T follicular helper cell (primary cell): ENCODE measurements around the gene ABCF3.

Experiments used
- DNase-seq: peaks from one replicate; pipeline ENCODE4 v3.0.0-alpha.2; 2020; ENCODE audit warnings: low read depth

The ABCF3 gene

DNA sequence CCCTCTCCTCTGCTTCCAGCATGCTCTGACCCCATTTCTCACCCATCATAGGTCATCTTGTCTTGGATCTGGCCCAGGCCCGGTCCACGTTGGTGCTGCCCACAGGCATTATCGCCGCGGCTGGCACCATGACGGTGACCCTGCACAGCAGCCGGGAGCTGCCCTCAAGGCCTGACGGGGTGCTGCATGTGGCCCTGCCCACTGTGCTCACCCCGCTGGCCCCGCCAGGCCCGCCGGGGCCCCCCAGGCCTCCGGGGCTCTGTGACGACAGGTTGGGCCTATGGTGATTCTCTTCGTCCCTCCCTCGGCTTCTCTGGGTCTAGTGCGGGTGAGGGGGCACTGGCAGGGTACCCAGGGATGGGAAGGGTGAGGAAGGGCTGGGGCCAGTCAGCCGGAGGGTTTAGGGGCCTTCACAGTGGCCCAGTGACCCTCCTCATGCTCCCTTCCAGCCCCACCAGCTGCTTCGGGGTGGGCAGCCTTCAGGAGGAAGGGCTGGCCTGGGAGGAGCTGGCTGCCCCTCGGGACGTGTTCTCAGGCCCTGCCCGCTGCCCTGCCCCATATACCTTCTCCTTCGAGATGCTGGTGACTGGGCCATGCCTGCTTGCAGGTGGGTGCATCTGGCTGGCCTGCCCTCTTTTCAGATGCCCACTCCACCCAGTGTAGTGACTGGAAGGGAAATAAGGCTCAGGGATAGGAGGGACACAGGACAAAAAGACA, 47.3 kb downstream of the ABCF3 start:
- DNase-seq, result no peak

DNA sequence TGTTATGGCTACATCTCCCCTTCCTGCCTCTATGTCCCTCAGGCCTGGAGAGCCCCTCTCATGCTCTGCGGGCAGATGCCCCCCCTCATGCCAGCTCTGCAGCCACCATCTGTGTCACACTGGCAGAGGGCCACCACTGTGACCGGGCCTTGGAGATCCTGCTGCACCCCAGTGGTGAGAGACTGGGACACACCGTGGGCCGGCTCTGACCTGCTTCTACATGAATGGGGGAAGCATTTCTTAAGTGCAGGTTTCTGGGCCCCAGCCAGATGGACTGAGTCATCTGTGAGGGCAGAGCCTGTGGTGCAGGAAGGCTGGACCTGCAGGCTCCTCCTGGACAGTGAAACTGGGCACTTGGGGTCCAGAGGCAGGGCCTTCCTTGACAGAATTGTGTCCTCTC, 48.2 kb downstream of the ABCF3 start:
- no peak for DNase-seq

DNA sequence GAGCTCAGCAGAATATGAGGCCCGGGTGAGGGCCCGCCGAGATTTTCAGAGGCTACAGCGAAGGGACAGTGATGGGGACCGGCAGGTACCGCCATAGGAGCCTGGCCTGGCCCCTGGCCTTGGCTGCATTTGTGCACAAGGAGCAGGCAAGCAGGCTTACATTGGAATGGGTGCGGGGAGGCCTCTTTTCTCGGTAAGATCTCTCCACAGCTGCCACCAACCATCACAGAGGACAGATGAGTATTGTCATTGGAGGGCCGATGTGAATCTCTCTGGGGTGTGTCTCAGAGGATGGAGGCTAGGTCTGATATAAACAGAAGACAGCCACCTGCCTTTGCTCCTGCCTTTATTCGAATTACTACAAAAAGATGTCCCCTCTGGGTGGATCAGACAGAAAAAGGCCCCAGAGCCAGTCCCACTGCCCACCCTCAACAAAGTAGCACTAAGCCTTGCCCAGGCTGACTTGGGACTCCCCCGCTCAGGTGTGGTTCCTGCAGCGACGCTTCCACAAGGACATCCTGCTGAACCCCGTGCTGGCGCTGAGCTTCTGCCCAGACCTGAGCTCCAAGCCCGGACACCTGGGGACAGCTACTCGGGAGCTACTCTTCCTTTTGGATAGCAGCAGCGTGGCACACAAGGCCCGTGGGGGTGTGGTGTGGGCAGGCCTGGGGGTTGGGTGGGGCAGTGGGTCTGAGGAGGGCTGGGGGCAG, 48.8 kb downstream of the ABCF3 start:
- DNase-seq, result no peak

DNA sequence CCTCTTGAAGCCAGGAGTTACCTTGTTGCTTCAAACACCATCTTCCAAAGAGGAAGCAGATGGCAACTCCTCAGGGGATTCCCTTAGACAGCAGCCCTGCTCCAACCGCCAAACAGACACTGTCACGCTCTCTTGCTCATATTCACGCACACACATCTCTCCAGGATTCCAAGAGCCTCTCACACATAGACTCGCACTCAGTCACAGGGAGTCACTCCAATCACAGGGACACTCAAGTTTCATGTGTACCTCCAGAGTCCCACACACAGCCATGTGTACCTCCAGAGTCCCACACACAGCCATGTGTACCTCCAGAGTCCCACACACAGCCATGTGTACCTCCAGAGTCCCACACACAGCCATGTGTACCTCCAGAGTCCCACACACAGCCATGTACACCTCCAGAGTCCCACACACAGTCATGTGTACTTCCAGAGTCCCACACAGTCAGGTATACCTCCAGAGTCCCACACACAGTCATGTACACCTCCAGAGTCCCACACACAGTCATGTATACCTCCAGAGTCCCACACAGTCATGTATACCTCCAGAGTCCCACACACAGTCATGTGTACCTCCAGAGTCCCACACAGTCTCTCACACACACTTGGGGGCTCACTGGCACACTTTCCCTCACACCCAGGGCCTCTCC, 49.5 kb downstream of the ABCF3 start:
- DNase-seq, result no peak

DNA sequence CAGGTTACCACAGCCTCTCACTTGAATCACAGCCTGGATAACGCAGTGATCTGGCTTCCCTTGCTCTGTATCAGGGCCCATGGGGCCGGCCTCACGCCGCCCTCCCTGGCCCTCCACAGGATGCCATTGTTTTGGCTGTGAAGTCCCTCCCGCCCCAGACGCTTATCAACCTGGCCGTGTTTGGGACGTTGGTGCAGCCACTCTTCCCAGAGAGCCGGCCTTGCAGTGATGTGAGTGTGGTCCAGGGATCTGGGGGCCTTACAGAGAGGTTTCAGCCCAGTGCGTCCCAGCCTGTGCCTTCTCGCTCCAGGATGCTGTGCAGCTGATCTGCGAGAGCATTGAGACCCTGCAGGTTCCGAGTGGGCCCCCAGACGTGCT, 50.0 kb downstream of the ABCF3 start:
- DNase-seq, result no peak

DNA sequence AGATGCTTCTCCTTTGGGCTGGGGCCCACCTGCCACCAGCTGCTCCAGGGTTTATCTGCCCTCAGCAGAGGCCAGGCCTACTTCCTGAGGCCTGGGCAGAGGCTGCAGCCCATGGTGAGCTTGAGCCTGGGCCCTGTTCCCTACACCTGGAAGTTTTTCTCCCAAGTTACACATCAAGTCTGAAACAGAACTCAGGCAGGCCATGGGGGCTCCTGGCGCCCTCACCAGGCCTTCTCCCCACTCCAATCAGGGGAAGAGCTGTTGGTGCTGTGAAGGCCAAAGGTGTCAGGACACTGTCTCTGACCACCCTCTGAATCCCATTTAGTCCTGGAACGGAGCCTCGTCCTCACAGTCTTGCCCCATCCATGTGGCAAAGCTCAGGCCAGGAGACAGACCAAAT, 50.6 kb downstream of the ABCF3 start:
- no peak for DNase-seq

DNA sequence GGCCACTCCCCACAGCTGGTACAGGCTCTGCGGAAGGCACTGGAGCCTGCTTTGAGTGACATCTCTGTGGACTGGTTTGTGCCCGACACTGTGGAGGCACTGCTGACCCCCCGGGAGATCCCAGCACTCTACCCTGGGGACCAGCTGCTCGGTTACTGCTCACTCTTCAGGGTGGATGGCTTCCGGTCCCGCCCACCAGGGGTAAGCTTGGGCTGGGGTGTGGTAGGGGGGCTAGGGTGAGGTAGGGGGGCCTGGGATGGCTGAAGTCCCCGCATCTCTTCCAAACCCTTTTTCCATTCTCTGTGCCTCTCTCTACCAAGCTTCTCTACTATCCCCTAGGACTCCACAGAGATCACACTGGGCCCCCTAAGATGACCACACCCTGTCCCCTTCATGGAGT, 51.2 kb downstream of the ABCF3 start:
- no peak for DNase-seq

DNA sequence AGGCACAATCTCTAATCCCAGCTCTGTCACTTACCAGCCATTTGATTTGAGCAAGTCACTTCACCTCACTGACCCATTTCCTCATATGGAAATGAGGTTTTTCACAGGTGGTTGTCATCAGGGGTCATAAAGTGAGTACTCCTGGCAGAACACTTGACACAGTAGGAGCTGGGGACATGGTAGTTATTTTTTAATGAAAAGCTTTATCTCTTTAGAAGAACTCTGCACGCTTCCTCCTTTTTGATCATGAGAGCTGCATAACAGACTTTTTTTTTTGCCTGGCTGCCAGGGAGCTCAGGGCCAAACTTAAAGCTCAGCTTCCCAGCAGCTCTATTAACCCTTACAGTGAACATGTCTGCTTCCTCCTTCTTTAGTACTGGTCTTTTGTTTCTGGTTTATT, 51.8 kb downstream of the ABCF3 start:
- no peak for DNase-seq

DNA sequence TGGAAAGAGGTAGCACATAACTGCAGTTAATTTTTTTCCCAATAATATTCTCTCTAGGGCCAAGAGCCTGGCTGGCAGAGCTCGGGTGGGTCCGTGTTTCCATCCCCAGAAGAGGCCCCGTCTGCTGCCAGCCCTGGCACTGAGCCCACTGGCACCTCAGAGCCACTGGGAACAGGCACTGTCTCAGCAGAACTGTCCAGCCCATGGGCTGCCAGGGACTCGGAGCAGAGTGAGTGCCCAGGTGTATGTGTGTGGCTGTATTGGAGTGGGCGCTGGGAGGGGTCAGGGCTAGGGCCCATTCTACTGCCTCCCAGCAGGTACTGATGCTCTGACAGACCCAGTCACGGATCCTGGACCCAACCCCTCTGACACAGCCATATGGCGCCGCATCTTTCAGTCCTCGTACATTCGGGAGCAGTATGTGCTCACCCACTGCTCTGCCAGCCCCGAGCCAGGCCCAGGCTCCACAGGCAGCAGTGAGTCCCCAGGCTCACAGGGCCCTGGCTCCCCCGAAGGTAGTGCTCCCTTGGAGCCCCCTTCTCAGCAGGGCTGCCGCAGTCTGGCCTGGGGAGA, 52.3 kb downstream of the ABCF3 start:
- no peak for DNase-seq

DNA sequence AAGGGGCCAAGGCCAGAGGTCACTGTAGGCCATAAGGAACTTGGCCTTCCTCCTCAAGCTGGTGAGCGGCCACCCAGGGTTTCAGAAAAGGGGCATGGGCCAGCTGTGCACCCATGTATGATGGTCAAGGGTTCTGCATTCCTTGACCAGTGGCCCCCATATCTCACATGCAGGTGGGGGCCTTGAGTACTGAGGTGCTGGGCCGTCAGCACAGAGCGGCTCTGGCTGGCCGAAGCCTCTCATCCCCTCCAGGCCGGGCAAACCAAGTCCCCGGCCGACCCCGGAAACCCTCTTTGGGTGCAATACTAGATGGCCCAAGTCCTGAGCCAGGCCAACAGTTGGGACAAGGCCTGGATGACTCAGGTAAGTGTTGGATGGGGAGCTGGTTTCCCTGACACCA, 53.2 kb downstream of the ABCF3 start:
- no peak for DNase-seq

DNA sequence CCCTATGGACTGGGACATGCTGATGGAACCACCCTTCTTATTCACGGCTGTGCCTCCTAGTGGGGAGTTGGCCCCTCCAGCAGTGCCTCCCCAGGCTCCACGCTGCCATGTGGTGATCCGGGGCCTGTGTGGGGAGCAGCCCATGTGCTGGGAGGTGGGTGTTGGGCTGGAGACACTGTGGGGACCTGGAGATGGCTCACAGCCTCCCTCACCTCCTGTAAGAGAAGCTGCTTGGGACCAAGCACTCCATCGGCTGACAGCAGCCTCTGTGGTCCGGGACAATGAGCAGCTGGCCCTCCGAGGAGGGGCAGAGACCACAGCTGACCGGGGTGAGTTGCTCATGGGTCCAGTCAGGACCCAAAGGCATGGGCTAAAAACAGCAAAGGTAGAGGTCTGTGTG, 53.7 kb downstream of the ABCF3 start:
- DNase-seq, result no peak

DNA sequence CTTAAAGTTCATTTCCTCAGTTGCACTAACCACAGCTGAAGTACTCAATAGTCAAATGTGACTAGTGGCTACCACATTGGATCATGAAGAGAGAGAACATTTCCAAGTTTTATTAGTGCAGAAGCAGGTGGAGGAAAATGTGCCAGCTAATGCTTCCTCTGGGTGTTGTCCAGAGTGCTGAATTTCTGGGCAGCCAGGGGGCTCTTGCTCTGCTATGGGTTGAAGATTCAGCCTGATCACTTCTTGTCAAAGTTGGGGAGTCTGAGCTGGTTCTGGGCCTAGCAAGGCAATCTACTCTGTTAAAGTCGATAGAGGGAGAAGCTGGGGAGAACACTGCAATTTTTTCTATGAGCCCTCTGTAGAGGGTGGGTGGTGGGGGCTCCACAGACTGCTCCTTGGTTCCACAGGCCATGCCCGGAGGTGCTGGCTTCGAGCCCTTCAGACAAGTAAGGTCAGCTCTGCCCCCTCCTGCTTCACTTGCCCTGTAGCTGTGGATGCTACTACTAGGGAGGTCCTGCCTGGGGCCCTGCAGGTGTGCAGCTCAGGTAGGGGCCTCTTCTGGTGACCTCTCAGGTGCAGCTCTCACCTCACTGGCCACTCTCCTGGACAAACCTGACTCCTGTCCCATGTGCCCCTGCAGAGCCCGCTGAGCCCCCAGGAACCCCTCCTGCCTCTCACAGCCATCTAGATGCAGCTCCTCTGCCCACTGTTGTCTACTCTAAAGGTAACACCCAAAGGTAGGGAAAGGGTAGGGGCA, 54.6 kb downstream of the ABCF3 start:
- DNase-seq, result no peak

DNA sequence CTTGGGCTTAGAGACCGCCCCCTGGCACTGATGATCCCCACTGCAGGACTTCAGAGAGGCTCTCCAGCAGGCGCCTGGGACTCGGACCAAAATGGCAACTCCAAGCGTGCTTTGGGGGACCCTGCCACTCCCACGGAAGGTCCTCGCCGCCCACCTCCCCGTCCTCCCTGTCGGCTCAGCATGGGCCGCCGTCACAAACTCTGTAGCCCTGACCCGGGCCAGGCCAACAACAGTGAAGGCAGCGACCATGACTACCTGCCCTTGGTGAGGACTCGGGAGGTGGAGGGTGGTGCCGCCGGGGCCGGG, 55.1 kb downstream of the ABCF3 start:
- DNase-seq, result no peak

DNA sequence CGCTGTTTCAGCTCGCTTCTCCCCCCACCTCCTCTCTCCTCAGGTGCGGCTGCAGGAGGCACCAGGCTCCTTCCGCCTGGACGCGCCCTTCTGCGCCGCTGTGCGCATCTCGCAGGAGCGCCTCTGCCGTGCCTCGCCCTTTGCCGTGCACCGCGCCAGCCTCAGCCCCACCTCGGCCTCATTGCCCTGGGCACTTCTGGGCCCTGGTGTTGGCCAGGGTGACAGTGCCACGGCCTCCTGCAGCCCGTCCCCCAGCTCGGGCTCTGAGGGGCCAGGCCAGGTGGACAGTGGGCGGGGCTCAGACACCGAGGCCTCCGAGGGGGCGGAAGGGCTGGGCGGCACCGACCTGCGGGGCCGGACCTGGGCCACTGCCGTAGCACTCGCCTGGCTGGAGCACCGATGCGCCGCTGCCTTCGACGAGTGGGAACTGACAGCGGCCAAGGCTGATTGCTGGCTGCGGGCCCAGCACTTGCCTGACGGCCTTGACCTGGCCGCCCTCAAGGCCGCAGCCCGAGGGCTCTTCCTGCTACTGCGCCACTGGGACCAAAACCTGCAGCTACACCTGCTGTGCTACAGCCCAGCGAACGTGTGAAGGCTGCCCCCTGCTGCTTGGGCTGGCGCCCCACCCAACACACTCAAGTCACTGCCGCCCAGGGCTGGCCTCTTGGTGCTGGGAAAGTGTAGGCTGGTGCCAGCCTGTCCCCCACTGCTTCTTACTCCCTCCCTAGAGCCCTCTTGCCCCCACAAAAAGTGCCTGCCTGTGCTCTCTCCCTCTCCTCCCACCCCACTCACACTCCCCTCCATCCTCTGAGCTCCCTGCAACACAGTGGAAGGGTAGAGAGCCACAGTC, 55.7 kb downstream of the ABCF3 start:
- no peak for DNase-seq

DNA sequence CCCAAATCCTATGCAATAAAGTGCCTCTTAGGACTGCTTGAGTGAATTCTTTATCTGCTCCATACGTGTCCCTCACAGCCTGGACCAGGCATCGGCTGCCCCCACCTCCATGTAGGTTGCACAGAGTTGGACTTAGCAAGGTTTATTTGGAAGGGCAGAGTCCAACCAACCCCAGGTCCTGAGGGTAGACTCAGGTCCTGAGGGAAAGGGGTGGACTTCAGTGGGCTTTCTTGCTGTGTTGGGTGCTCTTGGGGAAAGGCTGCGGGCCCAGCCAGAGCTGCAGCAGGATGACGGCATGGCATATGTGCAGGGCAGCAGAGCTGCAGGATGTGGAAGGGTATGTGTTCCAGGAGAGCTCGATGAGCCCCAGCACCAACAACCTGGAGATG, 56.3 kb downstream of the ABCF3 start:
- DNase-seq, result no peak
